ENCODE results near the gene RASA4B.
"Not testable (repeated sequence)": the region's sequence is repeated elsewhere in the genome, so short reads cannot be mapped to it uniquely, and the experiment has no call there.

Gene RASA4B

GRCh38 chr7:102457352-102457924 is 60.1 kb downstream of the RASA4B start:
- peaks cover 8% of the 10 kb centered on the region for H3K4me1 ChIP-seq (ENCODE audit: insufficient read depth, low read length, severe bottlenecking)
- no peak overlapping the region for H3K4me2 ChIP-seq (ENCODE audit: low read length)
- H3K79me2 ChIP-seq (ENCODE audit: insufficient read depth, low read length) = no peaks in the 10 kb centered on the region
- no peaks in the 10 kb centered on the region; the same call in 1 of the 2 replicates for H3F3A ChIP-seq (ENCODE audit: insufficient read depth, low read length)
- no peak overlapping the region for H2AFZ ChIP-seq (ENCODE audit: low read length)
- no peaks in the 10 kb centered on the region for H3K9me2 ChIP-seq (ENCODE audit: low read depth, low read length)
- H3K27me3 ChIP-seq (ENCODE audit: insufficient read depth, low read length) = no peaks in the 10 kb centered on the region
- H3K4me3 ChIP-seq (ENCODE audit: low read depth, low read length, poor library complexity, severe bottlenecking) = no peak overlapping the region
- H3K9ac ChIP-seq (ENCODE audit: low read length) = no peak overlapping the region
- no peaks in the 10 kb centered on the region for H3K9me3 ChIP-seq (ENCODE audit: low read length)
- H3K27ac ChIP-seq (ENCODE audit: low read depth, low read length, poor library complexity, severe bottlenecking) = no peak overlapping the region
- TF ChIP-seq, protein P1, sequence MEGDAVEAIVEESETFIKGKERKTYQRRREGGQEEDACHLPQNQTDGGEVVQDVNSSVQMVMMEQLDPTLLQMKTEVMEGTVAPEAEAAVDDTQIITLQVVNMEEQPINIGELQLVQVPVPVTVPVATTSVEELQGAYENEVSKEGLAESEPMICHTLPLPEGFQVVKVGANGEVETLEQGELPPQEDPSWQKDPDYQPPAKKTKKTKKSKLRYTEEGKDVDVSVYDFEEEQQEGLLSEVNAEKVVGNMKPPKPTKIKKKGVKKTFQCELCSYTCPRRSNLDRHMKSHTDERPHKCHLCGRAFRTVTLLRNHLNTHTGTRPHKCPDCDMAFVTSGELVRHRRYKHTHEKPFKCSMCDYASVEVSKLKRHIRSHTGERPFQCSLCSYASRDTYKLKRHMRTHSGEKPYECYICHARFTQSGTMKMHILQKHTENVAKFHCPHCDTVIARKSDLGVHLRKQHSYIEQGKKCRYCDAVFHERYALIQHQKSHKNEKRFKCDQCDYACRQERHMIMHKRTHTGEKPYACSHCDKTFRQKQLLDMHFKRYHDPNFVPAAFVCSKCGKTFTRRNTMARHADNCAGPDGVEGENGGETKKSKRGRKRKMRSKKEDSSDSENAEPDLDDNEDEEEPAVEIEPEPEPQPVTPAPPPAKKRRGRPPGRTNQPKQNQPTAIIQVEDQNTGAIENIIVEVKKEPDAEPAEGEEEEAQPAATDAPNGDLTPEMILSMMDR (IDR thresholded peaks at IDR 0.05; ENCODE audit: low read length) = no peak
- no peak for TF ChIP-seq EZH2 (IDR thresholded peaks at IDR 0.05; ENCODE audit: borderline replicate concordance, low read length)
- H4K20me1 ChIP-seq (ENCODE audit: insufficient read depth, low read length) = no peaks in the 10 kb centered on the region
- peaks cover 39% of the 10 kb centered on the region for H3K36me3 ChIP-seq (ENCODE audit: insufficient read depth, low read length)

DNA sequence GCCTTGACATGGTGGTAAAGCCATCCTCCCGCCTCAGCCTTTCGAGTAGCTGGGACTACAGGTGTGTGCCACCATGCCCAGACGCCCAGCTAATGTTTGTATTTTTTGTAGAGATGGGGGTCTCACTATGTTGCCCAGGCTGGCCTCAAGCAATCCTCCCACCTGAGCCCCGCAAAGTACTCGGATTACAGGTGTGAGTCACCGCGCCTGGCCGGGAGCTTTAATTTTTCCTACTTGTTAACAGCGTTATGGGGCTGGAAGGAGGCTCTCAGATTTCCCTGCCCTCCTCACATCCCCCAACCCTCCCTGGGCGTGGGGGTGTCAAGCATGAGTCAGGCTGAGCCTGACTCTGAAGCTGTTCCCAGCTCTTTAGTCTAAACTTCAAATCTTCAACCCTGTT is 61.2 kb downstream of the RASA4B start:
- no peak overlapping the region for H3K4me2 ChIP-seq (ENCODE audit: low read length)
- H4K20me1 ChIP-seq (ENCODE audit: insufficient read depth, low read length) = no peaks in the 10 kb centered on the region
- peaks cover 14% of the 10 kb centered on the region for H3K4me1 ChIP-seq (ENCODE audit: insufficient read depth, low read length, severe bottlenecking)

GRCh38 chr7:102455596-102455995 is 62.0 kb downstream of the RASA4B start:
- Histone ChIP-seq H3K4me2 (ENCODE audit: low read length) (no peak overlapping the region), H3K79me2 (ENCODE audit: insufficient read depth, low read length) (no peaks in the 10 kb centered on the region), H3K4me3 (ENCODE audit: low read depth, low read length, poor library complexity, severe bottlenecking) (no peak overlapping the region), H3K36me3 (ENCODE audit: insufficient read depth, low read length) (peaks cover 39% of the 10 kb centered on the region), H4K20me1 (ENCODE audit: insufficient read depth, low read length) (no peaks in the 10 kb centered on the region), H3K9me2 (ENCODE audit: low read depth, low read length) (no peaks in the 10 kb centered on the region), H3K4me1 (ENCODE audit: insufficient read depth, low read length, severe bottlenecking) (peaks cover 22% of the 10 kb centered on the region), H3K27me3 (ENCODE audit: insufficient read depth, low read length) (no peaks in the 10 kb centered on the region), H3K9me3 (ENCODE audit: low read length) (no peaks in the 10 kb centered on the region), H3K9ac (ENCODE audit: low read length) (no peak overlapping the region), H2AFZ (ENCODE audit: low read length) (no peak overlapping the region), H3K27ac (ENCODE audit: low read depth, low read length, poor library complexity, severe bottlenecking) (no peak overlapping the region), H3F3A (ENCODE audit: insufficient read depth, low read length) (no peaks in the 10 kb centered on the region; the same call in 1 of the 2 replicates)
- TF ChIP-seq EZH2 (IDR thresholded peaks at IDR 0.05; ENCODE audit: borderline replicate concordance, low read length) = no peak
- TF ChIP-seq, protein P1 (IDR thresholded peaks at IDR 0.05; ENCODE audit: low read length) = no peak

More for the DNA sequence above, 61.2 kb downstream of the RASA4B start:
- H3K36me3 ChIP-seq (ENCODE audit: insufficient read depth, low read length) = peaks cover 39% of the 10 kb centered on the region
- no peaks in the 10 kb centered on the region for H3K9me2 ChIP-seq (ENCODE audit: low read depth, low read length)
- no peak overlapping the region for H2AFZ ChIP-seq (ENCODE audit: low read length)
- H3K4me3 ChIP-seq (ENCODE audit: low read depth, low read length, poor library complexity, severe bottlenecking) = no peak overlapping the region
- no peak overlapping the region for H3K27ac ChIP-seq (ENCODE audit: low read depth, low read length, poor library complexity, severe bottlenecking)
- H3K9ac ChIP-seq (ENCODE audit: low read length) = no peak overlapping the region
- TF ChIP-seq EZH2 (IDR thresholded peaks at IDR 0.05; ENCODE audit: borderline replicate concordance, low read length) = no peak
- TF ChIP-seq, protein P1 (IDR thresholded peaks at IDR 0.05; ENCODE audit: low read length) = no peak
- H3K79me2 ChIP-seq (ENCODE audit: insufficient read depth, low read length) = no peaks in the 10 kb centered on the region
- H3K27me3 ChIP-seq (ENCODE audit: insufficient read depth, low read length) = no peaks in the 10 kb centered on the region
- no peaks in the 10 kb centered on the region; the same call in 1 of the 2 replicates for H3F3A ChIP-seq (ENCODE audit: insufficient read depth, low read length)
- H3K9me3 ChIP-seq (ENCODE audit: low read length) = no peaks in the 10 kb centered on the region

GRCh38 chr7:102454932-102455331 is 62.6 kb downstream of the RASA4B start:
- not testable (repeated sequence) for H3K27me3 ChIP-seq (ENCODE audit: insufficient read depth, low read length); H2AFZ ChIP-seq (ENCODE audit: low read length); H3K4me2 ChIP-seq (ENCODE audit: low read length); H3F3A ChIP-seq (ENCODE audit: insufficient read depth, low read length); H3K9ac ChIP-seq (ENCODE audit: low read length); H3K4me3 ChIP-seq (ENCODE audit: low read depth, low read length, poor library complexity, severe bottlenecking); H3K9me2 ChIP-seq (ENCODE audit: low read depth, low read length); H3K9me3 ChIP-seq (ENCODE audit: low read length); H3K79me2 ChIP-seq (ENCODE audit: insufficient read depth, low read length); H4K20me1 ChIP-seq (ENCODE audit: insufficient read depth, low read length)
- H3K36me3 ChIP-seq (ENCODE audit: insufficient read depth, low read length) = peaks cover 39% of the 10 kb centered on the region
- peak overlapping the region; percentile 62 for H3K27ac ChIP-seq (ENCODE audit: low read depth, low read length, poor library complexity, severe bottlenecking)
- peaks cover 28% of the 10 kb centered on the region for H3K4me1 ChIP-seq (ENCODE audit: insufficient read depth, low read length, severe bottlenecking)
